OCI-LY1 (cell line): ENCODE results near the gene TCL1B.

Experiments used
- H2AFZ ChIP-seq: fragments of 200-600 bp; sonication (generic), shearing (Covaris generic); 2 replicates; pipeline ENCODE4 v1.6.0; 2014; ENCODE audit warnings: antibody characterized with exemption, mild to moderate bottlenecking, low read length
- H3F3A ChIP-seq: fragments of 200-600 bp; sonication (generic), shearing (Covaris generic); 2 replicates; pipeline ENCODE4 v1.6.0; 2014; ENCODE audit warnings: mild to moderate bottlenecking, antibody characterized with exemption, low read length, moderate library complexity; ENCODE audit not compliant: insufficient read depth
- H3K27ac ChIP-seq: fragments of 200-600 bp; sonication (generic); 2 replicates; pipeline ENCODE4 v1.5.1; 2014; ENCODE audit warnings: low read length, mixed run types, mild to moderate bottlenecking, low read depth; ENCODE audit not compliant: poor library complexity, severe bottlenecking
- H3K27me3 ChIP-seq: fragments of 200-600 bp; sonication (generic); 2 replicates; pipeline ENCODE4 v1.6.0; 2014; ENCODE audit warnings: antibody characterized with exemption, mild to moderate bottlenecking, low read length, moderate library complexity; ENCODE audit not compliant: insufficient read depth
- H3K36me3 ChIP-seq: fragments of 200-600 bp; sonication (generic); 2 replicates; pipeline ENCODE4 v1.6.1; 2014; ENCODE audit warnings: mild to moderate bottlenecking, antibody characterized with exemption, low read length, moderate library complexity, mixed read lengths; ENCODE audit not compliant: insufficient read depth
- H3K4me1 ChIP-seq: fragments of 200-600 bp; sonication (generic); 2 replicates; pipeline ENCODE4 v1.5.1; 2014; ENCODE audit warnings: mild to moderate bottlenecking, low read length, moderate library complexity; ENCODE audit not compliant: insufficient read depth, severe bottlenecking
- H3K4me2 ChIP-seq: fragments of 200-600 bp; sonication (generic), shearing (Covaris generic); 2 replicates; pipeline ENCODE4 v1.6.1; 2014; ENCODE audit warnings: low read length
- H3K4me3 ChIP-seq: fragments of 200-600 bp; sonication (generic); 2 replicates; pipeline ENCODE4 v1.5.1; 2014; ENCODE audit warnings: low read length, low read depth, mild to moderate bottlenecking, mixed read lengths; ENCODE audit not compliant: poor library complexity, severe bottlenecking
- H3K79me2 ChIP-seq: fragments of 200-600 bp; shearing (Covaris generic); 2 replicates; pipeline ENCODE4 v1.6.1; 2016; ENCODE audit warnings: mixed run types, low read length, mixed read lengths; ENCODE audit not compliant: insufficient read depth
- H3K9ac ChIP-seq: fragments of 200-600 bp; sonication (generic), shearing (Covaris generic); 2 replicates; pipeline ENCODE4 v1.6.1; 2014; ENCODE audit warnings: mild to moderate bottlenecking, low read length, mixed read lengths
- H3K9me2 ChIP-seq: fragments of 200-600 bp; sonication (generic), shearing (Covaris generic); 2 replicates; pipeline ENCODE4 v1.6.1; 2014; ENCODE audit warnings: low read depth, mild to moderate bottlenecking, low read length, mixed read lengths
- H3K9me3 ChIP-seq: fragments of 200-600 bp; shearing (Covaris generic); 2 replicates; pipeline ENCODE4 v1.6.1; 2014; ENCODE audit warnings: low read length, mixed read lengths
- H4K20me1 ChIP-seq: fragments of 200-600 bp; sonication (generic), shearing (Covaris generic); 2 replicates; pipeline ENCODE4 v1.6.0; 2016; ENCODE audit warnings: mild to moderate bottlenecking, low read length; ENCODE audit not compliant: insufficient read depth
- CTCF ChIP-seq: fragments of 200-600 bp; sonication (generic), shearing (Covaris generic); IDR thresholded peaks from 2 replicates; pipeline ENCODE4 v1.5.1; 2017; ENCODE audit warnings: mild to moderate bottlenecking, antibody characterized with exemption, low read length, moderate library complexity, mixed read lengths
- EZH2 ChIP-seq: fragments of 200-600 bp; sonication (generic), shearing (Covaris generic); IDR thresholded peaks from 2 replicates; pipeline ENCODE4 v1.8.0; 2017; ENCODE audit warnings: borderline replicate concordance, mixed run types, mild to moderate bottlenecking, antibody characterized with exemption, low read length, moderate library complexity, mixed read lengths

The TCL1B gene

DNA sequence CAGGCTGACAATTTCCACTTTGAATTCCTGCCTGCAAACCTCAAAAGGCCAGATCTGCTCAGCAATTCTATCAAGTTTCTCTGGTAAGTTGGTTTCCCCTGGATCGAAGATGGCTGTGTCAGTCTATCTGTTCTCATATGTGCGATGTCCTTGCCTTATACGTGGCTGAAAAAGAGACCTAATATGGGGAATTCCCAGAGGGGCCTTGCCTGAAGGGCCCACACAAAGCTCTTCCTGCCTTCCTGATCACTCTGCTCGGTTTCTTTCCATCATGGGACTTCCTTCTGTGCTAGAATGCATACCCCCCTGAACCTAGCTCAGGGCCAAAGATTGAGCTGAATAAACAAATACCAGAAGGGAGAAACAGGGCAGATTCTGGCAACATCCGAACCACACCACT, 13.2 kb downstream of the TCL1B start:
- peak overlapping the region; percentile 3 for H3K4me3 ChIP-seq
- H3K36me3 ChIP-seq, result peaks cover 32% of the 10 kb centered on the region; the same call in 1 of the 2 replicates
- no peaks in the 10 kb centered on the region for H3K9me3 ChIP-seq
- peak overlapping the region; percentile 97 for H3K27ac ChIP-seq
- no peaks in the 10 kb centered on the region for H3K79me2 ChIP-seq
- peak overlapping the region; percentile 55 for H3K9ac ChIP-seq
- peaks cover 48% of the 10 kb centered on the region for H3F3A ChIP-seq
- H3K4me2 ChIP-seq, result peak overlapping the region; percentile 44; the same call in 1 of the 2 replicates
- peaks cover 100% of the 10 kb centered on the region for H3K4me1 ChIP-seq
- no peaks in the 10 kb centered on the region for H4K20me1 ChIP-seq
- no peaks in the 10 kb centered on the region for H3K27me3 ChIP-seq
- H2AFZ ChIP-seq, result no peak overlapping the region
- H3K9me2 ChIP-seq, result no peaks in the 10 kb centered on the region
- TF ChIP-seq EZH2, result no peak
- no peak for TF ChIP-seq CTCF

DNA sequence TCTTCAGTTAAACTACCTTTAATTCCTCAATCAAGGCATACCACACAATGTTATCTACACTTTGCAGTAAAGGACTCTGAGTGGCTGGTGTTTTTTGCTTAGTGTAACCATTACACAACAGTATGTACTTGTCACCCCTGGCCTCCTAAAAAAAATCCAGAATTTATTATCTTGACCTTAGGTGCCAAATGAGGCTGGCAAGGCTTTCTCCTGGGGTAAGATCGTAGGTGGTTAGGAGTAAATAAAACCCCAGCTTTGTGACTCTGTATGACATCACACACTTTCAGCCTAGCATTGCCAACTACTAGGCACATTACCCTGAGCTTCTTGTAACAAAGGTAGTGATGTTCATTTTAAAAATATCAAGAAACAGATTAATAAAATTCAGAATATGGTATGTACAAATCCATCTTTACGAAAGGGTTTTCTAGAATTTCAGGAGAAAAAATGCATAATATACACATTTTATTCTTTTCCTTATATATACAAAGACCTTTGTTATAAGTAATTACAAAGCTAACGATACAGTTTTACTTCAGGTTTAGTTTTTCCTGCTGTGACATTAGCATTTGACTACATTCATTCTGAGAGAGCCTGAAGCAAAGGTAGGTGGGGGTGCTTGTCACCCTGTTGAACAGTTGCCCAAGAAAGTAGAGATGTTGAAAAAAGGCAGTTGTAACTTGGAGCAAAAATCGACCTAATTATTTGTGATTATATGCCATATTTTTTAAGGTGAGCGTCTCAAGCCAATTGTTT, 14.2 kb downstream of the TCL1B start:
- H2AFZ ChIP-seq, result no peak overlapping the region
- peaks cover 100% of the 10 kb centered on the region for H3K4me1 ChIP-seq
- peaks cover 22% of the 10 kb centered on the region; the same call in 1 of the 2 replicates for H3K36me3 ChIP-seq
- H3K79me2 ChIP-seq, result no peaks in the 10 kb centered on the region
- no peaks in the 10 kb centered on the region for H3K9me3 ChIP-seq
- H3K9me2 ChIP-seq, result no peaks in the 10 kb centered on the region
- H3F3A ChIP-seq, result peaks cover 43% of the 10 kb centered on the region
- no peaks in the 10 kb centered on the region for H3K27me3 ChIP-seq
- no peak overlapping the region for H3K4me3 ChIP-seq
- H3K27ac ChIP-seq, result peak overlapping the region; percentile 97
- TF ChIP-seq CTCF (no peak), EZH2 (no peak)
- H3K4me2 ChIP-seq, result peak overlapping the region; percentile 44; the same call in 1 of the 2 replicates
- H3K9ac ChIP-seq, result peak overlapping the region; percentile 55
- no peaks in the 10 kb centered on the region for H4K20me1 ChIP-seq

DNA sequence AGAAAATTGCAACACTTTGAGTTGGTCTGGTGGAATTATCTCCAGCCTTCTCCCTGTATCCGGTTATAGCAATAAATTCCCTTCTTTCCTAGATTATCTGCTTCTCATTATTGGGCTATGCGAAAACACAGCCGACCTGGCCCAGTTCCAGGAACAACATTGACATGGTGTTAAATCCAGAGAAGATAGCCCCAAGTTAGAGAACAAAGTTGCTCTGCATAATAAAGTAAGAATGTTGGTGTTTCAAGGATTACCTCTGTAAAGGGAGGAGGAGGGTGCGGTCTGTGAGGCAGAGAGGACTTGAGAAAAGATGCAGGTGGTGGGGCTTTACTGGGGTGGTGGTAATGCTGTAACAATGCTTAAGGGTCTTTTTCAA, 15.6 kb downstream of the TCL1B start:
- Histone ChIP-seq H3K9me3 (no peaks in the 10 kb centered on the region), H3K4me2 (peak overlapping the region; percentile 49), H3F3A (peaks cover 31% of the 10 kb centered on the region), H3K27me3 (no peaks in the 10 kb centered on the region), H3K9me2 (no peaks in the 10 kb centered on the region), H4K20me1 (no peaks in the 10 kb centered on the region), H3K4me1 (peaks cover 98% of the 10 kb centered on the region), H2AFZ (no peak overlapping the region), H3K9ac (peak overlapping the region; percentile 19; the same call in 1 of the 2 replicates), H3K27ac (peak overlapping the region; percentile 97), H3K36me3 (peaks cover 10% of the 10 kb centered on the region; the same call in 1 of the 2 replicates), H3K79me2 (no peaks in the 10 kb centered on the region), H3K4me3 (no peak overlapping the region)
- TF ChIP-seq CTCF (no peak), EZH2 (no peak)
